IMR-90 (cell line): ENCODE results near the gene NIT1. TPM values are rescaled to one million over a fixed set of nuclear protein-coding genes. Genes with fewer than 3 reads are reported as not detected.

Source experiments
- ATAC-seq: fragments of 200-7000 bp; cut with Tn5 transposase; 2 replicates; pipeline ENCODE4 v1.9.1; 2020; ENCODE audit warnings: low read depth, mild to moderate bottlenecking, moderate library complexity
- Bru-seq: library from RNA; stranded (reverse); fragments of 400-500 nt; gene quantifications from one replicate; lab custom pipeline; 2021; lab: Mats Ljungman, UMichigan
- BruChase-seq, 2 experiments: library from RNA; stranded (reverse); fragments of 400-500 nt; gene quantifications; one replicate each; lab custom pipeline; 2021; lab: Mats Ljungman, UMichigan
- BruUV-seq: library from RNA; stranded (reverse); fragments of 400-500 nt; replicated peaks from 2 replicates; lab custom pipeline; 2021; lab: Mats Ljungman, UMichigan
- CTCF ChIA-PET: fragments of 300-600 bp; formaldehyde crosslinking; extraction: SDS; loops from one replicate; lab custom pipeline; 2021; ENCODE audit warnings: antibody characterized with exemption; lab: Yijun Ruan, JAX
- POLR2A ChIA-PET: fragments of 300-600 bp; sonication (Branson Sonifier 250); formaldehyde crosslinking; loops from one replicate; lab custom pipeline; 2022; ENCODE audit warnings: antibody characterized with exemption; ENCODE audit not compliant: unreplicated experiment; lab: Charles Lee
- DNase-seq: peaks from one replicate; pipeline ENCODE4 v3.0.0; 2013
- H2AFZ ChIP-seq: replicated peaks from 2 replicates; pipeline ENCODE3; 2013; ENCODE audit warnings: low read length, mild to moderate bottlenecking; ENCODE audit not compliant: poor library complexity
- H2AK5ac ChIP-seq: 2 replicates; pipeline ENCODE4 v1.6.1; 2013; ENCODE audit warnings: low read depth, low read length, inconsistent platforms
- H2AK9ac ChIP-seq: replicated peaks from 2 replicates; pipeline ENCODE3; 2013; ENCODE audit warnings: mild to moderate bottlenecking, low read depth, low read length, moderate library complexity; ENCODE audit not compliant: poor library complexity
- H2BK120ac ChIP-seq: 2 replicates; pipeline ENCODE4 v1.6.1; 2013; ENCODE audit warnings: low read depth, low read length, inconsistent platforms
- H2BK15ac ChIP-seq: 3 replicates; pipeline ENCODE4 v1.6.1; 2013; ENCODE audit warnings: low read depth, low read length, inconsistent platforms
- H2BK20ac ChIP-seq: 2 replicates; pipeline ENCODE4 v1.6.1; 2013; ENCODE audit warnings: low read depth, mild to moderate bottlenecking, inconsistent platforms, low read length, moderate library complexity
- H2BK5ac ChIP-seq: 2 replicates; pipeline ENCODE4 v1.6.1; 2013; ENCODE audit warnings: mild to moderate bottlenecking, low read depth, low read length, inconsistent platforms; ENCODE audit not compliant: poor library complexity, severe bottlenecking
- H3K14ac ChIP-seq: replicated peaks from 2 replicates; pipeline ENCODE4 v1.6.1; 2013; ENCODE audit warnings: low read depth, low read length, inconsistent platforms
- H3K18ac ChIP-seq: 2 replicates; pipeline ENCODE4 v1.6.1; 2013; ENCODE audit warnings: low read depth, low read length, control low read depth
- H3K23ac ChIP-seq: 2 replicates; pipeline ENCODE4 v1.6.1; 2013; ENCODE audit warnings: low read depth, low read length, inconsistent platforms
- H3K27ac ChIP-seq: 2 replicates; pipeline ENCODE4 v1.5.1; 2013; ENCODE audit warnings: mild to moderate bottlenecking, control low read depth, low read length; ENCODE audit not compliant: insufficient read depth
- H3K27me3 ChIP-seq: 2 replicates; pipeline ENCODE4 v1.6.1; 2013; ENCODE audit warnings: low read length; ENCODE audit not compliant: control insufficient read depth, insufficient read depth
- H3K36me3 ChIP-seq: 2 replicates; pipeline ENCODE4 v1.6.1; 2013; ENCODE audit warnings: low read length, mixed read lengths; ENCODE audit not compliant: control insufficient read depth, insufficient read depth
- H3K4ac ChIP-seq: 2 replicates; pipeline ENCODE4 v1.6.1; 2013; ENCODE audit warnings: low read depth, low read length, inconsistent platforms
- H3K4me1 ChIP-seq: 2 replicates; pipeline ENCODE4 v1.6.1; 2013; ENCODE audit warnings: low read length, mixed read lengths; ENCODE audit not compliant: control insufficient read depth, insufficient read depth
- H3K4me2 ChIP-seq: 2 replicates; pipeline ENCODE4 v1.6.1; 2013; ENCODE audit warnings: low read depth, mild to moderate bottlenecking, control low read depth, low read length, moderate library complexity
- H3K4me3 ChIP-seq: 2 replicates; pipeline ENCODE4 v1.5.1; 2013; ENCODE audit warnings: low read depth, mild to moderate bottlenecking, control low read depth, low read length, moderate library complexity; ENCODE audit not compliant: insufficient read depth
- H3K56ac ChIP-seq: 2 replicates; pipeline ENCODE4 v1.6.1; 2013; ENCODE audit warnings: low read length, inconsistent platforms; ENCODE audit not compliant: insufficient read depth; ENCODE audit errors: extremely low read depth
- H3K79me1 ChIP-seq, 2 experiments: 2 replicates each; pipeline ENCODE4 v1.6.1; 2013; ENCODE audit warnings: low read length in 2 of 2, inconsistent platforms in 1 of 2, low read depth in 1 of 2
- H3K9ac ChIP-seq: 2 replicates; pipeline ENCODE4 v1.6.1; 2013; ENCODE audit warnings: low read depth, low read length, control low read depth
- H3K9me1 ChIP-seq: 2 replicates; pipeline ENCODE4 v1.6.1; 2013; ENCODE audit warnings: low read length, inconsistent platforms; ENCODE audit not compliant: insufficient read depth
- H3K9me3 ChIP-seq: 2 replicates; pipeline ENCODE4 v1.6.1; 2013; ENCODE audit warnings: low read length; ENCODE audit not compliant: control insufficient read depth, insufficient read depth
- H4K20me1 ChIP-seq: 2 replicates; pipeline ENCODE4 v1.6.1; 2013; ENCODE audit warnings: low read length, inconsistent platforms; ENCODE audit not compliant: insufficient read depth
- H4K5ac ChIP-seq: 2 replicates; pipeline ENCODE4 v1.6.1; 2013; ENCODE audit warnings: mild to moderate bottlenecking, low read depth, low read length, control low read depth
- H4K8ac ChIP-seq, 2 experiments: 2 replicates each; pipeline ENCODE4 v1.6.1; 2013; ENCODE audit warnings: low read depth in 2 of 2, low read length in 2 of 2, control low read depth in 1 of 2, inconsistent platforms in 1 of 2
- H4K91ac ChIP-seq: 2 replicates; pipeline ENCODE4 v1.6.1; 2013; ENCODE audit warnings: low read depth, low read length, inconsistent platforms; ENCODE audit not compliant: insufficient read depth
- CEBPB ChIP-seq: IDR thresholded peaks from 2 replicates; pipeline ENCODE4 v1.6.1; 2012; ENCODE audit warnings: low read depth, low read length, improper control_type of control experiment
- CHD1 ChIP-seq: IDR thresholded peaks from 2 replicates; pipeline ENCODE4 v1.6.1; 2012; ENCODE audit warnings: low read depth, low read length, improper control_type of control experiment
- FOS ChIP-seq: fragments of 150-350 bp; IDR thresholded peaks from 2 replicates; pipeline ENCODE4 v1.6.1; 2016; ENCODE audit warnings: low read depth, low read length
- MAFK ChIP-seq: IDR thresholded peaks from 2 replicates; pipeline ENCODE4 v1.6.1; 2012; ENCODE audit warnings: low read depth, low read length, improper control_type of control experiment
- MAZ ChIP-seq: IDR thresholded peaks from 2 replicates; pipeline ENCODE4 v1.6.1; 2012; ENCODE audit warnings: low read depth, mild to moderate bottlenecking, low read length, improper control_type of control experiment, moderate library complexity, borderline replicate concordance
- RAD21 ChIP-seq: IDR thresholded peaks from 2 replicates; pipeline ENCODE4 v1.6.1; 2012; ENCODE audit warnings: low read length, improper control_type of control experiment
- RCOR1 ChIP-seq: IDR thresholded peaks from 2 replicates; pipeline ENCODE4 v1.6.1; 2012; ENCODE audit warnings: mild to moderate bottlenecking, low read length, improper control_type of control experiment; ENCODE audit not compliant: insufficient replicate concordance
- RFX5 ChIP-seq: IDR thresholded peaks from 2 replicates; pipeline ENCODE4 v1.8.0; 2012; ENCODE audit warnings: low read depth, mild to moderate bottlenecking, low read length, moderate library complexity
- USF2 ChIP-seq: fragments of 150-350 bp; IDR thresholded peaks from 2 replicates; pipeline ENCODE4 v1.6.1; 2017; ENCODE audit warnings: mild to moderate bottlenecking, antibody characterized with exemption, low read length, low read depth
- WGBS, 2 experiments: methylation state at CpG; one replicate each; pipeline versions ENCODE4 v1.1.5 to v1.1.7; 2013; ENCODE audit warnings: missing lambda C conversion rate in 2 of 2; ENCODE audit not compliant: insufficient read length in 1 of 2; ENCODE audit errors: extremely low coverage in 2 of 2; 5-methylcytosine and 5-hydroxymethylcytosine counted together
- dilution Hi-C: fragments of 300-500 bp; cut with HindIII; formaldehyde crosslinking; loops from one replicate; pipeline ENCODE4 v1.14.3; 2018; ENCODE audit warnings: low sequenced_read_pairs; ENCODE audit not compliant: unreplicated experiment
- in situ Hi-C: fragments of 300-500 bp; cut with MboI; formaldehyde crosslinking; loops from 3 replicates; pipeline ENCODE4 v1.14.3; 2019; ENCODE audit warnings: low sequenced_read_pairs, inconsistent platforms, mixed read lengths
- intact Hi-C: fragments of 100-400 bp; cut with micrococcal nuclease; formaldehyde crosslinking; loops from 2 replicates; pipeline ENCODE4 v1.10.0; 2022
- long read RNA-seq: library from polyadenylated mRNA; unstranded; transcript quantifications from one replicate; pipeline ENCODE4 v2.0.0, GENCODE V29; 2021; ENCODE audit not compliant: unreplicated experiment
- polyA plus RNA-seq, 3 experiments: library from polyadenylated mRNA; depleted of rRNA; stranded (reverse); fragments of >200 nt; gene quantifications; 2 replicates each; pipeline ENCODE4 v1.2.3, GENCODE V29; 2012; ENCODE audit warnings: low replicate concordance in 1 of 3
- total RNA-seq: library from RNA; depleted of rRNA; stranded (reverse); fragments of >200 nt; gene quantifications from 2 replicates; pipeline ENCODE4 v1.2.3, GENCODE V29; 2012; rRNA removed
- TF ChIP-seq, protein P1 (sequence below): fragments of 150-350 bp; IDR thresholded peaks from 2 replicates; pipeline ENCODE4 v1.6.1; 2016; ENCODE audit warnings: low read depth, mild to moderate bottlenecking, low read length, moderate library complexity, borderline replicate concordance

NIT1 gene, protein sequence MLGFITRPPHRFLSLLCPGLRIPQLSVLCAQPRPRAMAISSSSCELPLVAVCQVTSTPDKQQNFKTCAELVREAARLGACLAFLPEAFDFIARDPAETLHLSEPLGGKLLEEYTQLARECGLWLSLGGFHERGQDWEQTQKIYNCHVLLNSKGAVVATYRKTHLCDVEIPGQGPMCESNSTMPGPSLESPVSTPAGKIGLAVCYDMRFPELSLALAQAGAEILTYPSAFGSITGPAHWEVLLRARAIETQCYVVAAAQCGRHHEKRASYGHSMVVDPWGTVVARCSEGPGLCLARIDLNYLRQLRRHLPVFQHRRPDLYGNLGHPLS
- total RNA-seq (22.8 TPM in 2 replicates), polyA plus RNA-seq (2012; rRNA removed) (33.2 and 33.6 TPM in 2 replicates), Bru-seq, nascent RNA (percentile 61 among the genes with signal in this experiment), BruChase-seq, experiment 1, labeled RNA remaining after a 6-hour chase (percentile 57 among the genes with signal in this experiment), BruChase-seq, experiment 2, labeled RNA remaining after a 2-hour chase (percentile 51 among the genes with signal in this experiment)
- polyA plus RNA-seq (2012; cell fraction: cytosol; rRNA removed), result 27.0 and 47.7 TPM in 2 replicates
- polyA plus RNA-seq (2012; cell fraction: nucleus; rRNA removed; ENCODE audit: low replicate concordance), result 90.3 and 135 TPM in 2 replicates
- long read RNA-seq, transcript NIT1-203 (7 exons, 1,362 nt), result major isoform, 6 of 27 reads
- long read RNA-seq, partial matches to known transcripts, result 1 of 27 reads
- long read RNA-seq, other reads (novel, unspliced or antisense), result 15 of 27 reads

- BruUV-seq, result no TSS peak
- intact Hi-C loops, result loop anchor here (1.0 kb wide), 1 partner anchor 14 kb away; the partner anchor contains the start of gene DEDD
- peak within 1 kb of the TSS; percentile 66 for H2BK120ac ChIP-seq
- TF ChIP-seq MAFK (no peak), CHD1 (no peak), FOS (no peak), RCOR1 (no peak), MAZ (peak; percentile 86; the same call in 1 of the 2 replicates), RAD21 (0 out of 2 replicates have a peak, but pooled peaks have one; percentile 2), USF2 (no peak), RFX5 (no peak), CEBPB (peak; percentile 71)
- TF ChIP-seq, protein P1, sequence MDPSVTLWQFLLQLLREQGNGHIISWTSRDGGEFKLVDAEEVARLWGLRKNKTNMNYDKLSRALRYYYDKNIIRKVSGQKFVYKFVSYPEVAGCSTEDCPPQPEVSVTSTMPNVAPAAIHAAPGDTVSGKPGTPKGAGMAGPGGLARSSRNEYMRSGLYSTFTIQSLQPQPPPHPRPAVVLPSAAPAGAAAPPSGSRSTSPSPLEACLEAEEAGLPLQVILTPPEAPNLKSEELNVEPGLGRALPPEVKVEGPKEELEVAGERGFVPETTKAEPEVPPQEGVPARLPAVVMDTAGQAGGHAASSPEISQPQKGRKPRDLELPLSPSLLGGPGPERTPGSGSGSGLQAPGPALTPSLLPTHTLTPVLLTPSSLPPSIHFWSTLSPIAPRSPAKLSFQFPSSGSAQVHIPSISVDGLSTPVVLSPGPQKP, result no peak
Observed at GRCh38 chr1:161117759-161118581, at the start of gene NIT1, which contains the start of gene PFDN2. Gene NIT1 (plus strand): TSS chr1:161118105. CDS start chr1:161118177, 72 bp downstream. Gene PFDN2 (minus strand): TSS chr1:161118037. CDS start chr1:161118026, 11 bp downstream.

More at GRCh38 chr1:161117759-161118581, at the start of gene NIT1, which contains the start of gene PFDN2:
- Histone ChIP-seq H4K20me1 (peaks cover 40% of the 10 kb centered on the region), H3K27me3 (no peaks in the 10 kb centered on the region), H2AFZ (peak within 1 kb of the TSS; percentile 96), H3K18ac (peak within 1 kb of the TSS; percentile 5; the same call in 1 of the 2 replicates), H4K91ac (peak within 1 kb of the TSS; percentile 88), H3K27ac (peak within 1 kb of the TSS; percentile 82), H4K5ac (peak within 1 kb of the TSS; percentile 41), H3K79me1 (peaks cover 27 to 84% of the 10 kb centered on the region in 2 experiments), H3K14ac (peak within 1 kb of the TSS; percentile 94), H3K4me3 (peak within 1 kb of the TSS; percentile 87), H4K8ac (peak within 1 kb of the TSS; percentile 78 to 93), H3K9me1 (peaks cover 27% of the 10 kb centered on the region), H3K56ac (peak within 1 kb of the TSS; percentile 78), H3K4ac (peak within 1 kb of the TSS; percentile 95), H3K4me1 (peaks cover 16% of the 10 kb centered on the region), H2AK9ac (peak within 1 kb of the TSS; percentile 99), H2BK15ac (no peak within 1 kb of the TSS), H2BK5ac (peak within 1 kb of the TSS; percentile 82), H3K23ac (peak within 1 kb of the TSS; percentile 94), H2BK20ac (peak within 1 kb of the TSS; percentile 11; the same call in 1 of the 2 replicates), H3K36me3 (peaks cover 33% of the 10 kb centered on the region), H3K4me2 (peak within 1 kb of the TSS; percentile 88), H3K9me3 (no peaks in the 10 kb centered on the region), H2AK5ac (peak within 1 kb of the TSS; percentile 97), H3K9ac (peak within 1 kb of the TSS; percentile 90)
- 0% methylated on average over 25 of the region's 58 CpGs; no CpG with 5 or more reads in 1 of the 2 experiments for WGBS, 2 experiments
- DNase-seq (peak; percentile 85), ATAC-seq (peak; percentile 87)
- in situ Hi-C loops (no loop called here), dilution Hi-C loops (no loop called here)
- POLR2A ChIA-PET, result interaction anchor here (1.4 kb wide), 1 partner anchor 15 kb away, joined by 9 read pairs; the partner anchor contains the start of gene DEDD
- CTCF ChIA-PET, result interaction anchor here (0.9 to 1.4 kb wide), 2 partner anchors 17 to 125 kb away, joined by 3 read pairs; no protein-coding TSS in a partner anchor
